Fibroblast of mammary gland (primary cell): ENCODE results near the gene TRIM8.
A peak's percentile ranks its signal among the peaks of the same experiment; 100 is the strongest.

ENCODE experiments used
- DNase-seq: peaks from one replicate; pipeline ENCODE4 v3.0.0-alpha.2; 2010; ENCODE audit warnings: low read depth
- H3K4me3 ChIP-seq: 2 replicates; pipeline ENCODE4 v1.5.1; 2011; ENCODE audit warnings: low read depth, mild to moderate bottlenecking, low read length, moderate library complexity; ENCODE audit not compliant: control insufficient read depth
- TF ChIP-seq, protein P1 (sequence below): conservative IDR thresholded peaks from 2 replicates; pipeline ENCODE4 v1.5.1; 2011; ENCODE audit warnings: low read depth, low read length, inconsistent platforms; ENCODE audit not compliant: control insufficient read depth, insufficient read depth

Gene TRIM8

DNA sequence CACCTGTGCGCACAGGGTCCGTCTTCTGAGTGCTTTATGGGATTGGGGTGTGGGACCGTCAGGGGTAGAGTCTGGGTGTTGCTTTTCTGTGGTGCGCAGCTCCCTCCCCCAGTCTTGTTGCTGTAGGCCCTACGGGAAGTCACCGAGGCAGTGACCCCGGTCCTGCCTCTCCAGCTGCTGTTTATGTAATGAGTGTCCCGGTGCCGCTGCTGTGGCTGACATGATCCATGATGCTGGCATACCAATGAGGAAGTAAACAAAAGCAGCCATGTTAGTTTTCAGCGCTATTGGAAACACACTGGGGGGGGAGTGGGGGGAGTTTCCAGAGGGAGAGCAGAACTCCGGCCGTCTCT, 1.1 kb downstream of the TRIM8 start:
- peak overlapping the region; percentile 91 for H3K4me3 ChIP-seq
- peak; percentile 72 for DNase-seq
- TF ChIP-seq, protein P1, sequence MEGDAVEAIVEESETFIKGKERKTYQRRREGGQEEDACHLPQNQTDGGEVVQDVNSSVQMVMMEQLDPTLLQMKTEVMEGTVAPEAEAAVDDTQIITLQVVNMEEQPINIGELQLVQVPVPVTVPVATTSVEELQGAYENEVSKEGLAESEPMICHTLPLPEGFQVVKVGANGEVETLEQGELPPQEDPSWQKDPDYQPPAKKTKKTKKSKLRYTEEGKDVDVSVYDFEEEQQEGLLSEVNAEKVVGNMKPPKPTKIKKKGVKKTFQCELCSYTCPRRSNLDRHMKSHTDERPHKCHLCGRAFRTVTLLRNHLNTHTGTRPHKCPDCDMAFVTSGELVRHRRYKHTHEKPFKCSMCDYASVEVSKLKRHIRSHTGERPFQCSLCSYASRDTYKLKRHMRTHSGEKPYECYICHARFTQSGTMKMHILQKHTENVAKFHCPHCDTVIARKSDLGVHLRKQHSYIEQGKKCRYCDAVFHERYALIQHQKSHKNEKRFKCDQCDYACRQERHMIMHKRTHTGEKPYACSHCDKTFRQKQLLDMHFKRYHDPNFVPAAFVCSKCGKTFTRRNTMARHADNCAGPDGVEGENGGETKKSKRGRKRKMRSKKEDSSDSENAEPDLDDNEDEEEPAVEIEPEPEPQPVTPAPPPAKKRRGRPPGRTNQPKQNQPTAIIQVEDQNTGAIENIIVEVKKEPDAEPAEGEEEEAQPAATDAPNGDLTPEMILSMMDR: no peak

- TF ChIP-seq, protein P1: no peak
- peak; percentile 99 for DNase-seq
- H3K4me3 ChIP-seq: peak overlapping the region; percentile 91
Measured at GRCh38 chr10:102645741-102646609, 1.7 kb downstream of the TRIM8 start.

GRCh38 chr10:102646610-102647442, 2.5 kb downstream of the TRIM8 start:
- H3K4me3 ChIP-seq: peak overlapping the region; percentile 91
- TF ChIP-seq, protein P1: no peak
- DNase-seq: peak; percentile 44

- H3K4me3 ChIP-seq: peak overlapping the region; percentile 91
- no peak for DNase-seq
- TF ChIP-seq, protein P1: no peak
Measured at GRCh38 chr10:102647443-102648268, 3.4 kb downstream of the TRIM8 start.

DNA sequence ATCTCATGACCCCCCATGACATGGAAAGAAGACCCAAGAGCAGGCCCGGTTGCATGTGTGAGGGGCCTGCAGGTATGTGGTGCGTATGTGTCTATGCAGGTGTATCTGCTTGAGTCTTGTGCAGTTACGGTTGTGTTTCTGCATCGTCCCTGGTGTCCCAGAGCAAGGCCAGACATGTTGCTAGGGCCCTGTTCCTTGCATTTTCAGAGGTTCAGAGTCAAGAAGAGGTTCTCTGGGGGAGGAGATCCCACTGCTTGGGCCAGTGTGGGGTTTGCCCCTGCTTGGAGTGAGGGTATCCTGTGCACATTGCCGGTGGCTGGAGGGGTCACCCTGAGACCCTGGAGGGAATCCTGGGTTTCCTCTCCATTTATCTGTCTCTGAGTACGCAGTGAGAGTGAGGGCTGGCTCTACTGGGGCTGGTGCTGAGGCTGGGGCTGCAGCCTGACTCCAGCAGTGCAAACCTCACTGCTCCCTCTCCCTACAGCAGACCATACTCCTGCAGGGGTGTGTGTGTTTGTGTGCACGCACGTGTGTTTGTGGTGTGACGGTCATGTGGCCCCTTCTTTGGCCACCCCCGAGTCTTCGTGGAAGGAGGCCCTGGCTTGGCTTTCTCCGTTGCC, 4.1 kb downstream of the TRIM8 start:
- no peak overlapping the region for H3K4me3 ChIP-seq
- TF ChIP-seq, protein P1: no peak
- DNase-seq: no peak
